HepG2 (cell line): ENCODE measurements around the gene SPG7. TPM values are rescaled to one million over a fixed set of nuclear protein-coding genes. Genes with fewer than 3 reads are reported as not detected.

ENCODE experiments used
- GTF2F1 ChIP-seq: fragments of 150-350 bp; IDR thresholded peaks from 2 replicates; pipeline ENCODE4 v1.6.1; 2014; ENCODE audit warnings: low read length
- NRL ChIP-seq: sonication (generic); formaldehyde crosslinking; IDR thresholded peaks from 2 replicates; pipeline ENCODE4 v1.5.0; 2020; ENCODE audit warnings: missing genetic modification reagents, mild to moderate bottlenecking, moderate library complexity, borderline replicate concordance
- RELA ChIP-seq: sonication (generic); formaldehyde crosslinking; IDR thresholded peaks from 2 replicates; pipeline ENCODE4 v1.4.0; 2020; ENCODE audit warnings: missing genetic modification reagents
- SMAD3 ChIP-seq: sonication (generic); formaldehyde crosslinking; IDR thresholded peaks from 2 replicates; pipeline ENCODE4 v1.4.0; 2020; ENCODE audit warnings: missing genetic modification reagents
- SNAPC2 ChIP-seq: sonication (generic); formaldehyde crosslinking; IDR thresholded peaks from 2 replicates; pipeline ENCODE4 v1.8.1; 2022; ENCODE audit warnings: mild to moderate bottlenecking, missing genetic modification reagents
- THAP11 ChIP-seq: IDR thresholded peaks from 2 replicates; pipeline ENCODE4 v1.6.1; 2016; ENCODE audit warnings: missing biosample characterization, missing genetic modification reagents
- YEATS2 ChIP-seq: sonication (generic); formaldehyde crosslinking; IDR thresholded peaks from 2 replicates; pipeline ENCODE4 v1.4.0; 2020; ENCODE audit warnings: missing genetic modification reagents, borderline replicate concordance
- ZFP36L1 ChIP-seq: sonication (generic); formaldehyde crosslinking; IDR thresholded peaks from 2 replicates; pipeline ENCODE4 v1.8.0; 2022; ENCODE audit warnings: mild to moderate bottlenecking, missing genetic modification reagents, moderate library complexity
- ZFY ChIP-seq: sonication (generic); formaldehyde crosslinking; IDR thresholded peaks from 2 replicates; pipeline ENCODE4 v1.4.0; 2020; ENCODE audit warnings: missing genetic modification reagents
- ZNF274 ChIP-seq: sonication (generic); formaldehyde crosslinking; IDR thresholded peaks from 2 replicates; pipeline ENCODE4 v1.5.1; 2020; ENCODE audit warnings: mild to moderate bottlenecking, missing genetic modification reagents
- ZNF543 ChIP-seq: sonication (generic); formaldehyde crosslinking; IDR thresholded peaks from 2 replicates; pipeline ENCODE4 v1.4.0; 2020; ENCODE audit warnings: mild to moderate bottlenecking, missing genetic modification reagents
- ZNF589 ChIP-seq: sonication (generic); formaldehyde crosslinking; conservative IDR thresholded peaks from 2 replicates; pipeline ENCODE4 v1.8.0; 2022; ENCODE audit warnings: mild to moderate bottlenecking, moderate library complexity, missing genetic modification reagents
- ZNF720 ChIP-seq: sonication (generic); formaldehyde crosslinking; IDR thresholded peaks from 2 replicates; pipeline ENCODE4 v1.4.0; 2020; ENCODE audit warnings: missing genetic modification reagents
- ZNF883 ChIP-seq: sonication (generic); formaldehyde crosslinking; IDR thresholded peaks from 2 replicates; pipeline ENCODE4 v1.5.1; 2020; ENCODE audit warnings: mild to moderate bottlenecking, missing genetic modification reagents; ENCODE audit errors: not compliant biosample characterization
- ZSCAN29 ChIP-seq: sonication (generic); formaldehyde crosslinking; conservative IDR thresholded peaks from 2 replicates; pipeline ENCODE4 v1.4.0; 2020; ENCODE audit warnings: mild to moderate bottlenecking, missing genetic modification reagents
- polyA plus RNA-seq, 8 experiments: library from polyadenylated mRNA; depleted of rRNA in 3 of 8; stranded (reverse) in 7 of 8; unstranded in 1 of 8; fragments of >200 nt; fragmentation: Illumina TruSeq in 4 of 8; extraction: Trizol in 4 of 8; gene quantifications; 2 replicates each; pipeline versions ENCODE4 v1.2.1 to v1.2.3, GENCODE V29; 2011 to 2016; ENCODE audit warnings: low read depth in 4 of 8, missing spikeins in 1 of 8, mixed read lengths in 1 of 8; ENCODE audit not compliant: insufficient read depth in 1 of 8
- total RNA-seq, 5 experiments: library from RNA; depleted of rRNA; stranded (reverse); fragments of >200 nt; fragmentation: Illumina TruSeq; extraction: Trizol; gene quantifications; 2 replicates each; pipeline ENCODE4 v1.2.3, GENCODE V29; 2016; ENCODE audit warnings: low read depth in 1 of 5
- TF ChIP-seq, protein P1 (sequence below): sonication (generic); formaldehyde crosslinking; IDR thresholded peaks from 2 replicates; pipeline ENCODE4 v1.5.0; 2020; ENCODE audit warnings: missing genetic modification reagents
- TF ChIP-seq, protein P2 (sequence below): sonication (generic); formaldehyde crosslinking; IDR thresholded peaks from 2 replicates; pipeline ENCODE4 v1.4.0; 2020; ENCODE audit warnings: missing genetic modification reagents, borderline replicate concordance
- TF ChIP-seq, protein P3 (sequence below): sonication (generic); formaldehyde crosslinking; IDR thresholded peaks from 2 replicates; pipeline ENCODE4 v1.8.1; 2022; ENCODE audit warnings: low read depth, mild to moderate bottlenecking, missing genetic modification reagents
- TF ChIP-seq, protein P4 (sequence below): sonication (generic); formaldehyde crosslinking; IDR thresholded peaks from 2 replicates; pipeline ENCODE4 v1.8.1; 2023; ENCODE audit warnings: missing genetic modification reagents, mild to moderate bottlenecking, borderline replicate concordance
- TF ChIP-seq, protein P5 (sequence below): IDR thresholded peaks from 2 replicates; pipeline ENCODE4 v1.6.1; 2016; ENCODE audit warnings: missing compliant biosample characterization, missing genetic modification reagents, borderline replicate concordance
- TF ChIP-seq, protein P6 (sequence below): sonication (generic); formaldehyde crosslinking; IDR thresholded peaks from 2 replicates; pipeline ENCODE4 v1.4.0; 2020; ENCODE audit warnings: missing genetic modification reagents

The SPG7 gene
- total and polyA plus RNA-seq, 2 of the 13 experiments (the other 11 are each of a cell fraction or from before 2014, with no cell fraction given), result 66.0 to 136 TPM

DNA sequence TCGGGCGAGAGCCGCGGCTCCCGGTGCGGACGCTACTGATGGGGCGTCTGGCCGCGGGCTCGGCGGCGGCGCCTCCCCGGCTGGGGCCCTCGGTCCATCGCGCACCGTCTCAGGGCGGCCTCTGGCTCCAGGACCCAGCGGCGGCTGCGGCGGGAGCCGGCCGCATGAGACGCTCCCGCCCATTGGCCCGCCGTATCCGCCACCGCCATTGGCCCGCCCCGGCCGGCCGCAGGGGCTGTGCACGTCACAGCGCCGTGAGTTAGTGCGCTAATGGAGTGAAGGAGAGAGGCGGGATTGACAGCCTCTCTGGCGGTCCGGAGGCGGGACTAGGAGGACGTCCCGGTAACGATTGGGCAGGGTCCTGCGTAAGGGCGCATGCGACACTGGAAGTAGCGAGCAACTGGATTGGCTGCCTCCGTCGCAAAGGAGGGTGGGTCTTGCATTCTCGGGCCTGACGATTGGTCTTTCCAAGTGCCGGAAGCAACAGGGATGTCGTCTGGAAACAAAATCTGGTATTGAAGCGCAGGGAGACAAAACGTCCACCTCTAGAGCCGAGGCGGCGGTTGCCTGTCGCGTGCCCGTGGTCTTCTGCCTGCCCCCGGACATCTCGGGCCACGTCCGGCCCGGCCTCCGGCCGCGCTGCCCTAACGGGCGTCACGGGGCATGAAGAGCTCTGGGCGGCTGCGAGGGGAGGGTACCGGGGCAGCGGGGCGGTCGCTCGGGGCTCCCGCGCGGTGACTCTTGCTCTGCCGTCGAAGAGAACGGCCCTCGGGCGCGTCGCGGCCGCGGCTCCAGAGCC, 17.6 kb upstream of the SPG7 start, which contains the start of gene ANKRD11 (continued):
- TF ChIP-seq, protein P1, sequence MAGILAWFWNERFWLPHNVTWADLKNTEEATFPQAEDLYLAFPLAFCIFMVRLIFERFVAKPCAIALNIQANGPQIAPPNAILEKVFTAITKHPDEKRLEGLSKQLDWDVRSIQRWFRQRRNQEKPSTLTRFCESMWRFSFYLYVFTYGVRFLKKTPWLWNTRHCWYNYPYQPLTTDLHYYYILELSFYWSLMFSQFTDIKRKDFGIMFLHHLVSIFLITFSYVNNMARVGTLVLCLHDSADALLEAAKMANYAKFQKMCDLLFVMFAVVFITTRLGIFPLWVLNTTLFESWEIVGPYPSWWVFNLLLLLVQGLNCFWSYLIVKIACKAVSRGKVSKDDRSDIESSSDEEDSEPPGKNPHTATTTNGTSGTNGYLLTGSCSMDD (CRISPR knock-in tag), result peak; percentile 82; the same call in 1 of the 2 replicates
- TF ChIP-seq, protein P2, sequence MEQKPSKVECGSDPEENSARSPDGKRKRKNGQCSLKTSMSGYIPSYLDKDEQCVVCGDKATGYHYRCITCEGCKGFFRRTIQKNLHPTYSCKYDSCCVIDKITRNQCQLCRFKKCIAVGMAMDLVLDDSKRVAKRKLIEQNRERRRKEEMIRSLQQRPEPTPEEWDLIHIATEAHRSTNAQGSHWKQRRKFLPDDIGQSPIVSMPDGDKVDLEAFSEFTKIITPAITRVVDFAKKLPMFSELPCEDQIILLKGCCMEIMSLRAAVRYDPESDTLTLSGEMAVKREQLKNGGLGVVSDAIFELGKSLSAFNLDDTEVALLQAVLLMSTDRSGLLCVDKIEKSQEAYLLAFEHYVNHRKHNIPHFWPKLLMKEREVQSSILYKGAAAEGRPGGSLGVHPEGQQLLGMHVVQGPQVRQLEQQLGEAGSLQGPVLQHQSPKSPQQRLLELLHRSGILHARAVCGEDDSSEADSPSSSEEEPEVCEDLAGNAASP (CRISPR knock-in tag), result peak; percentile 40
- TF ChIP-seq ZNF543 (peak; percentile 69; the same call in 1 of the 2 replicates), ZFP36L1 (CRISPR knock-in tag) (peak; percentile 69; the same call in 1 of the 2 replicates), THAP11 (CRISPR knock-in tag) (peak; percentile 92), ZNF883 (CRISPR knock-in tag) (peak; percentile 83), RELA (CRISPR knock-in tag) (no peak; the same call in 1 of the 2 replicates), ZNF589 (CRISPR knock-in tag) (no peak), SMAD3 (CRISPR knock-in tag) (peak; percentile 39; the same call in 1 of the 2 replicates), SNAPC2 (CRISPR knock-in tag) (0 out of 2 replicates have a peak, but pooled peaks have one; percentile 22), ZFY (CRISPR knock-in tag) (peak; percentile 93), ZSCAN29 (CRISPR knock-in tag) (0 out of 2 replicates have a peak, but pooled peaks have one; percentile 44), NRL (CRISPR knock-in tag) (peak; percentile 90), YEATS2 (CRISPR knock-in tag) (peak; percentile 92), ZNF274 (CRISPR knock-in tag) (peak; percentile 96), GTF2F1 (no peak), ZNF720 (no peak)
- TF ChIP-seq, protein P3, sequence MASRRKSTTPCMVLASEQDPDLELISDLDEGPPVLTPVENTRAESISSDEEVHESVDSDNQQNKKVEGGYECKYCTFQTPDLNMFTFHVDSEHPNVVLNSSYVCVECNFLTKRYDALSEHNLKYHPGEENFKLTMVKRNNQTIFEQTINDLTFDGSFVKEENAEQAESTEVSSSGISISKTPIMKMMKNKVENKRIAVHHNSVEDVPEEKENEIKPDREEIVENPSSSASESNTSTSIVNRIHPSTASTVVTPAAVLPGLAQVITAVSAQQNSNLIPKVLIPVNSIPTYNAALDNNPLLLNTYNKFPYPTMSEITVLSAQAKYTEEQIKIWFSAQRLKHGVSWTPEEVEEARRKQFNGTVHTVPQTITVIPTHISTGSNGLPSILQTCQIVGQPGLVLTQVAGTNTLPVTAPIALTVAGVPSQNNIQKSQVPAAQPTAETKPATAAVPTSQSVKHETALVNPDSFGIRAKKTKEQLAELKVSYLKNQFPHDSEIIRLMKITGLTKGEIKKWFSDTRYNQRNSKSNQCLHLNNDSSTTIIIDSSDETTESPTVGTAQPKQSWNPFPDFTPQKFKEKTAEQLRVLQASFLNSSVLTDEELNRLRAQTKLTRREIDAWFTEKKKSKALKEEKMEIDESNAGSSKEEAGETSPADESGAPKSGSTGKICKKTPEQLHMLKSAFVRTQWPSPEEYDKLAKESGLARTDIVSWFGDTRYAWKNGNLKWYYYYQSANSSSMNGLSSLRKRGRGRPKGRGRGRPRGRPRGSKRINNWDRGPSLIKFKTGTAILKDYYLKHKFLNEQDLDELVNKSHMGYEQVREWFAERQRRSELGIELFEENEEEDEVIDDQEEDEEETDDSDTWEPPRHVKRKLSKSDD (CRISPR knock-in tag), result no peak
- TF ChIP-seq, protein P4, sequence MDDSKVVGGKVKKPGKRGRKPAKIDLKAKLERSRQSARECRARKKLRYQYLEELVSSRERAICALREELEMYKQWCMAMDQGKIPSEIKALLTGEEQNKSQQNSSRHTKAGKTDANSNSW, result no peak
- TF ChIP-seq, protein P5, sequence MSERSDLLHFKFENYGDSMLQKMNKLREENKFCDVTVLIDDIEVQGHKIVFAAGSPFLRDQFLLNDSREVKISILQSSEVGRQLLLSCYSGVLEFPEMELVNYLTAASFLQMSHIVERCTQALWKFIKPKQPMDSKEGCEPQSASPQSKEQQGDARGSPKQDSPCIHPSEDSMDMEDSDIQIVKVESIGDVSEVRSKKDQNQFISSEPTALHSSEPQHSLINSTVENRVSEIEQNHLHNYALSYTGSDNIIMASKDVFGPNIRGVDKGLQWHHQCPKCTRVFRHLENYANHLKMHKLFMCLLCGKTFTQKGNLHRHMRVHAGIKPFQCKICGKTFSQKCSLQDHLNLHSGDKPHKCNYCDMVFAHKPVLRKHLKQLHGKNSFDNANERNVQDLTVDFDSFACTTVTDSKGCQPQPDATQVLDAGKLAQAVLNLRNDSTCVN (CRISPR knock-in tag), result peak; percentile 77; the same call in 1 of the 2 replicates
- TF ChIP-seq, protein P6, sequence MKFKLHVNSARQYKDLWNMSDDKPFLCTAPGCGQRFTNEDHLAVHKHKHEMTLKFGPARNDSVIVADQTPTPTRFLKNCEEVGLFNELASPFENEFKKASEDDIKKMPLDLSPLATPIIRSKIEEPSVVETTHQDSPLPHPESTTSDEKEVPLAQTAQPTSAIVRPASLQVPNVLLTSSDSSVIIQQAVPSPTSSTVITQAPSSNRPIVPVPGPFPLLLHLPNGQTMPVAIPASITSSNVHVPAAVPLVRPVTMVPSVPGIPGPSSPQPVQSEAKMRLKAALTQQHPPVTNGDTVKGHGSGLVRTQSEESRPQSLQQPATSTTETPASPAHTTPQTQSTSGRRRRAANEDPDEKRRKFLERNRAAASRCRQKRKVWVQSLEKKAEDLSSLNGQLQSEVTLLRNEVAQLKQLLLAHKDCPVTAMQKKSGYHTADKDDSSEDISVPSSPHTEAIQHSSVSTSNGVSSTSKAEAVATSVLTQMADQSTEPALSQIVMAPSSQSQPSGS (CRISPR knock-in tag), result peak; percentile 74
